Choroid plexus epithelial cell (primary cell): Measurements from ENCODE around the gene DENND5B.
"Not testable (repeated sequence)": the region's sequence is repeated elsewhere in the genome, so short reads cannot be mapped to it uniquely, and the experiment has no call there.

Experiments used
- DNase-seq: peaks from one replicate; pipeline ENCODE4 v3.0.0-alpha.2; 2010; ENCODE audit warnings: low read depth
- H3K4me3 ChIP-seq: 2 replicates; pipeline ENCODE4 v1.5.1; 2011; ENCODE audit warnings: low read depth, mild to moderate bottlenecking, control low read depth, low read length, moderate library complexity
- CTCF ChIP-seq: conservative IDR thresholded peaks from 2 replicates; pipeline ENCODE4 v1.5.1; 2011; ENCODE audit warnings: low read depth, mild to moderate bottlenecking, control low read depth, inconsistent platforms, low read length, moderate library complexity

Gene DENND5B

GRCh38 chr12:31388713-31389112, 202.2 kb downstream of the DENND5B start:
- H3K4me3 ChIP-seq = no peak overlapping the region
- DNase-seq = no peak
- no peak for TF ChIP-seq CTCF

DNA sequence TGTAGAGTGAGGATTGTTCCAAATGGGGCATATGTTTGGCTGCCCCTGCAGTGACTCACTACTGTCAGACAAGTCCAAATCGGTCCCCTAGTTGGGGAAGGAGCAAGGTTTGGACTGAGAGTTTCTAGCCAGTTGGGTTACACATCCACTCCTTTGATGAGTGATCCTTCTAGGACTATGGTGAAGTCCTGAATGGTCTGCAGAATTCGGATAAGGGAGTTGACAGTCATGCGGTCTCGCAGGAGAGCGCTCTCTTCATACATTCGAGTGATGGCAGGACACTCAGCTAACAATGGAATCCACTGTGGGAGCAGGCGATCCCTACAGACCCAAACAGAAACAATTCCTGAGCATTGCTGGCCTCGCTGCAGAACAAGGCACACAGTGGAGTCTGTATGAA, 203.5 kb downstream of the DENND5B start:
- H3K4me3 ChIP-seq = no peak overlapping the region
- TF ChIP-seq CTCF = no peak
- DNase-seq = no peak

- H3K4me3 ChIP-seq = no peak overlapping the region
- DNase-seq = no peak
- TF ChIP-seq CTCF = no peak
These were observed 203.9 kb downstream of the DENND5B start for GRCh38 chr12:31387011-31387410.

- no peak for DNase-seq
- no peak overlapping the region for H3K4me3 ChIP-seq
- no peak for TF ChIP-seq CTCF
These were observed 204.6 kb downstream of the DENND5B start for GRCh38 chr12:31386364-31386777.

- not testable (repeated sequence) for DNase-seq, H3K4me3 ChIP-seq
These were observed 213.7 kb downstream of the DENND5B start for GRCh38 chr12:31377210-31377609.

DNA sequence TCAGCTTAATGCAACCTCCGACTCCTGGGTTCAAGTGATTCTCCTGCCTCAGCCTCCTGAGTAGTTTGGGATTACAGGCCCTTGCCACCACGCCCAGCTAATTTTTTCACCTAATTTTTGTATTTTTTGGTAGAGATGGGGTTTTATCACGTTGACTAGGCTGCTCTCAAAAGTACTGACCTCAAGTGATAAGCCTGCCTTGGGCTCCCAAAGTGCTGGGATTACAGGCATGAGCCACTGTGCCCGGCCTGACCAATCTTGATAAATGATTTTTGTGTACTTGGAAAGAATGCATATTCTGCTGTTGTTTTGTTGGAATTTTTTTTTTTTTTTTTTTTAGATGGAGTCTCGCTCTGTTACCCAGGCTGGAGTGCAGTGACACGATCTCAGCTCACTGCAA, 215.5 kb downstream of the DENND5B start:
- H3K4me3 ChIP-seq, DNase-seq: not testable (repeated sequence)

GRCh38 chr12:31371256-31371620, 219.7 kb downstream of the DENND5B start:
- no peak overlapping the region for H3K4me3 ChIP-seq
- no peak for DNase-seq
- no peak for TF ChIP-seq CTCF

DNA sequence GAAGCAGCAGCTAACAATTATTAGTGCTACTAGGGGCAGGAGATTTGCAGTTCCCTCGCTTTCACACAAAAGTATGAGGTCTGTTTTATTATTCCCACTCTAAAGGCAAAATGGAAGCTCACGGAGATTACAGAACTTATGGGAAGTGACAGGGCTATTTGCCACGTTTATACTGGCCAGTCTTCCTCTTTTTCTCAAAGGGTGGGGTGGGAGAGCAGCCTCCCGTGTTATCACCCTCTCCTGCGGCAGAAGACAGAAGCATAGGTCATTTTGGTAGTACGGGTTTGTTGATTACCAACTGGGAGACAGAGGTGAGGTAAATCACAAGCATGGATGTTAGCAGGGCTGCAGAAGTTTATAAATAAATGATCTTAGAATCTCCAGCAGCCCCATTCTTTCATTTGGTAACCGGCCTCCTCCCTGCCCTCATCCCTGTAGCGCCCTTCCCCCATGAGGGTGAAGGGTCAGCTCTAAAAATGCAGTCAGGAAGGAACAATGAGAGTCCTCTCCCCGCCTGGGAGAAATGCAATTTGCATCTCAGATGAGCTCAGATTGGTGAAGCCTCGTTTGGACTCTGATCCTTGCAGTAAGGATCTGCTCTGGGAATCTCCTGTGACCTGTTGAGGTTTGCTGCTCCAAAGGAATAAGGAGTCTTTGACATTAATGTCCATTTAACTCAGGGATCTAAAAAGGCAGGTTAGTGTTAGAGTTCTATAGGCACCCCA, 220.2 kb downstream of the DENND5B start:
- peak; percentile 56 for DNase-seq
- peak overlapping the region; percentile 8 for H3K4me3 ChIP-seq
- TF ChIP-seq CTCF = no peak
